Measurements from ENCODE around the gene PSRC1. TPM values are rescaled to one million over a fixed set of nuclear protein-coding genes. Genes with fewer than 3 reads are reported as not detected.

PSRC1 gene
- total RNA-seq, 2 donors from 2014 or later = 4.7 to 16.2 TPM

DNA sequence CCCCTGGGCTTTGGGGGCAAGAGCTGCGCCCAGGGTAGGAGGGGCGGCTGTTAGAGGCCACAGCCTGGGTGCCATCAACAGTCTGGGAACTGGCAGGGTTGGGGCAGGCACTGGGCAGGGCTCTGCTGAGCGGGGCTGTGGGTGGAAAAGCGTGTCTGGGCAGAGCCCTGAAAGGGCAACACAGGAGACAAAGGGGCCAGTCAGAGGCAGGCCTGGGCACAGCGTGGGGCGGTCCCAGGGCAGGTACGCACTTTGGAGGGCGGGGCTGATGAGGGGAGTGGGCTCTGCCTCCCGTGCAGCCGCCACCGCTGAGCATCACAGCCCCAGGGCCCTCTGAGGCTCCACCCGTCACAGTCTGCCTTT, 19.7 kb downstream of the PSRC1 start:
- Mint-ChIP-seq H3K4me3 (no peak overlapping the region), H3K27me3 (no peaks in the 10 kb centered on the region), H3K9me3 (no peaks in the 10 kb centered on the region), H3K4me1 (ENCODE audit: low read depth in 2 of 2) (peaks cover 0 to 5% of the 10 kb centered on the region in 2 donors), H3K27ac (no peak overlapping the region), H3K36me3 (no peaks in the 10 kb centered on the region)
- ATAC-seq (peak in 1 of 2 donors; percentile 15), DNase-seq (ENCODE audit: low spot score) (no peak)

DNA sequence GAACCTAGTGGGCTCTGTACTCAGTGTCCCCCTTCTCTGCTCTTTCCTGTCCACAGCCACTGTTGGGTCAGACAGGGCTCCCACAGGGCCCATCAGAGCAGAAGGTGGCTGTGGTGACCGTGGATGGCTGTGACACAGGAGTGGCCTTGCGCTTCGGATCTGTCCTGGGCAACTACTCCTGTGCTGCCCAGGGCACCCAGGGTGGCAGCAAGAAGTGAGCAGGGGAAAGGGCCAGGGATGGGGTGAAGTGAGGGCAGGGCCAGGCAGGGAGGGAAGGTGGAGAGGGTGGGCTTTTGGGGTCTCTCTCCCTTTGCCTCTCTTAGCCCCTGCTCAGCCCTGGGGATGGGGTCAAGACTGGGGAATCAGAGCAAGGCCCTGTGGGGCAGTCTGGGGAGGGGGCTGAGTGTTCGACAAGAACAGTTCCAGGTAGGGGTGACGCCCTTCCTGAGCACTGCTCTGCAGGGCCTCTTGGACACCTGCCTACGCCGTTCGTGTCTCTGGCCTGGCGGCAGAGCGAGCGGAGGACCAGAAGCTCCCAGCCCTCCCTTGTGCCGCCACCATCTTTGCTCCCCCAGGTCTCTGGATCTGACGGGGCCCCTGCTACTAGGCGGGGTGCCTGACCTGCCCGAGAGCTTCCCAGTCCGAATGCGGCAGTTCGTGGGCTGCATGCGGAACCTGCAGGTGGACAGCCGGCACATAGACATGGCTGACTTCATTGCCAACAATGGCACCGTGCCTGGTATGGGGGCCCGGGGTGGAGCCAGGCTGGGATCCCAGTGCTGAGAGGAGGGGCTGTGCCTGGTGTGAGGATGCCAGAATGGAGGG, 20.5 kb downstream of the PSRC1 start:
- Mint-ChIP-seq H3K4me3 (no peak overlapping the region), H3K9me3 (no peaks in the 10 kb centered on the region), H3K27ac (no peak overlapping the region), H3K36me3 (no peaks in the 10 kb centered on the region), H3K4me1 (ENCODE audit: low read depth in 2 of 2) (peaks cover 0 to 5% of the 10 kb centered on the region in 2 donors), H3K27me3 (no peaks in the 10 kb centered on the region)
- ATAC-seq (no peak), DNase-seq (ENCODE audit: low spot score) (no peak)

DNA sequence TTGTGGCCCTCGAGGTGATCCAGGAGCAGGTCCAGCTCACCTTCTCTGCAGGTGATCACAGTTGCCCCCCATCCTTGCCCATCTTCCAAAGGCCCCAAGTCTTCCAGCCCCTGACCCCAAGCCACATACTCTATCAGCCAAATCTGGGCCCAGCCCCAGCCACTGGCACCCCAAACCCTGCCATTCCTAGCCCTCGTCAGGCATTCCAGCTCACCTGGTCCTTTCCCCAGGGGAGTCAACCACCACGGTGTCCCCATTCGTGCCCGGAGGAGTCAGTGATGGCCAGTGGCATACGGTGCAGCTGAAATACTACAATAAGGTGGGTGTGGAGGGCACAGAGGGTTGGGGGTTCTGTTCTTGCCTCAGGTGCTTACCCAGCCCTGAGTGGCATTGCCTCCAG, 21.4 kb downstream of the PSRC1 start:
- no peak overlapping the region for H3K4me3 Mint-ChIP-seq
- DNase-seq (ENCODE audit: low spot score) (no peak), ATAC-seq (no peak)
- H3K27me3 Mint-ChIP-seq = no peaks in the 10 kb centered on the region
- H3K27ac Mint-ChIP-seq = no peak overlapping the region
- no peaks in the 10 kb centered on the region for H3K36me3 Mint-ChIP-seq
- H3K4me1 Mint-ChIP-seq (ENCODE audit: low read depth in 2 of 2) = peaks cover 0 to 8% of the 10 kb centered on the region in 2 donors
- H3K9me3 Mint-ChIP-seq = no peaks in the 10 kb centered on the region

DNA sequence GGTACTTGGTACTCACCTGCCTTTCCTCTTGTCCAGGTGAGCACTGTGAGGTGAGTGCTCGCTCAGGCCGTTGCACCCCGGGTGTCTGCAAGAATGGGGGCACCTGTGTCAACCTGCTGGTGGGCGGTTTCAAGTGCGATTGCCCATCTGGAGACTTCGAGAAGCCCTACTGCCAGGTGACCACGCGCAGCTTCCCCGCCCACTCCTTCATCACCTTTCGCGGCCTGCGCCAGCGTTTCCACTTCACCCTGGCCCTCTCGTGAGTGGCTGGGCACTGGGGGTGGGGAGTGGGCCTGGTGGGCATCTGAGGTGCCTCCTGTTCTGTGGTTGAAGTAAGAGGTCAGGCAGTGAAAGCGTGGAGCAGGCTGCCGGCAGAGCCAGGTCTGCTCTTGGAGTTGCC, 21.9 kb downstream of the PSRC1 start:
- Mint-ChIP-seq H3K27me3 (no peaks in the 10 kb centered on the region), H3K4me1 (ENCODE audit: low read depth in 2 of 2) (peaks cover 0 to 8% of the 10 kb centered on the region in 2 donors), H3K4me3 (no peak overlapping the region), H3K27ac (no peak overlapping the region), H3K9me3 (no peaks in the 10 kb centered on the region), H3K36me3 (no peaks in the 10 kb centered on the region)
- no peak for ATAC-seq
- DNase-seq (ENCODE audit: low spot score) = no peak

DNA sequence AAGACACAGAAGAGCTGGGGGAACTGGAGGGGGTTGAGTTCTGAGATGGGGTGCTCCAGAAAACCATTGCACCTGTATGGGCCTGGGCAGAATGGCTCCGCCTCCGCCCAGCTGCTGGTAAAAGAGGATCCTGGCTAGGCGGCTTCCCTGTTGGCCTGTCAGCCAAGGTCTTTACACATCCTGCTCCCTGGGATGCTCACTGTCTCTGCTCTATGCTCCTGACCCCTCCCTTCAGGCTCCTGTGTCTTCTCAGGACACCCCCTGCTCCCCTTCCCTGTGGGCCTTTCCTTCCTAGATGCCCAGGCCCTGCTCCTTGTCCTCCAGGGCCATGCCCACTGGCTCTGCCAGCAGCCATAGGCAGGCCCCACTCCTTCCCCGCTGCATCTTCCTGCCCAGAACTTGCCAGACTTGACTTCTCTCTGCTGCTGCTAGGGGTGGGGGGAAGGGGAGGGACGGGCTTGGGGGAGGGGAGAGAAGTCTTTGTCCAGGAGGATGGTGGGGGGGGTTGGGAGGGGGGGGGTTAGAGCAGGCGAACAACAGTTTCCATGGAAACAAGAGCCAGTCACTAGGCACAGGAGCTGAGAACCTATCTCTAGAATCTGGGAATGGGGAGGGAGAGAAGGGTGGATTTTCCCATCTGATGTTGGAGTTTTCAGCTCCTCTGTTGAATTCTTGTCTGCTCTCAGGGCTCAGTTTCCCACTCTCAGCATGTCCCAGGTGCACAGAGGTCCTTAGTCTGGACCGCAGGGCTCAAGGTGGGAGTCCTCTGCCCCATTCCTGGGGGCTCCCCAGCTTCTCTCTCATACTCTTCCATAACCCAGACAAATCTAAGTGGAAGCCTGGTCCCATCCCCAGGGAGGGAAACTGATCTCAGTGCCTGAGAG, 23.0 kb downstream of the PSRC1 start:
- no peaks in the 10 kb centered on the region for H3K27me3 Mint-ChIP-seq
- no peaks in the 10 kb centered on the region for H3K36me3 Mint-ChIP-seq
- DNase-seq (ENCODE audit: low spot score) (no peak), ATAC-seq (no peak)
- H3K4me3 Mint-ChIP-seq = no peak overlapping the region
- no peaks in the 10 kb centered on the region for H3K9me3 Mint-ChIP-seq
- H3K27ac Mint-ChIP-seq = no peak overlapping the region
- H3K4me1 Mint-ChIP-seq (ENCODE audit: low read depth in 2 of 2) = peaks cover 5 to 8% of the 10 kb centered on the region in 2 donors

DNA sequence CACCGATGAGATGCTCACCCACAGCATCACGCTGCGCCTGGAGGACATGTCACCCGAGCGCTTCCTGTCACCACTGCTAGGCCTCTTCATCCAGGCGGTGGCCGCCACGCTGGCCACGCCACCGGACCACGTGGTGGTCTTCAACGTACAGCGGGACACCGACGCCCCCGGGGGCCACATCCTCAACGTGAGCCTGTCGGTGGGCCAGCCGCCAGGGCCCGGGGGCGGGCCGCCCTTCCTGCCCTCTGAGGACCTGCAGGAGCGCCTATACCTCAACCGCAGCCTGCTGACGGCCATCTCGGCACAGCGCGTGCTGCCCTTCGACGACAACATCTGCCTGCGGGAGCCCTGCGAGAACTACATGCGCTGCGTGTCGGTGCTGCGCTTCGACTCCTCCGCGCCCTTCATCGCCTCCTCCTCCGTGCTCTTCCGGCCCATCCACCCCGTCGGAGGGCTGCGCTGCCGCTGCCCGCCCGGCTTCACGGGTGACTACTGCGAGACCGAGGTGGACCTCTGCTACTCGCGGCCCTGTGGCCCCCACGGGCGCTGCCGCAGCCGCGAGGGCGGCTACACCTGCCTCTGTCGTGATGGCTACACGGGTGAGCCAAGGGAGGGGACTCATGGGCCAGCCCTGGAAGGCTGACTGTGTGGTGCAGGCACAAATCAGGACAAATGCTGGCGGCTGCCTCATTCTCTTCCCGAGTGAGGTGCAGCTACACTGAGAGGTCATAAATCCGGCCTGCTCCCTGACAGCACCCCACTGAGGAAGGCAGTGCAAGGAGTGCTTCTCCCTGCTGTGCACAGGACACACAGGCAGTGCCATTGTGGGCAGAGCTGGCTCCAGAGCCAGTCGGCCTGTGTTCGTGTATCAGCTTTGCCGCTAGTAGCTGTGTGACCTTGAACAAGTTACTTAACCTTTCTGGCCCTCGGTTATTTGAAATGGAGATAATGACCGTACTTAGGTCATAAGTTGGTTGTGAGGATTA, 24.2 kb downstream of the PSRC1 start:
- H3K4me3 Mint-ChIP-seq = no peak overlapping the region
- peaks cover 5 to 7% of the 10 kb centered on the region in 2 donors for H3K4me1 Mint-ChIP-seq (ENCODE audit: low read depth in 2 of 2)
- H3K36me3 Mint-ChIP-seq = no peaks in the 10 kb centered on the region

DNA sequence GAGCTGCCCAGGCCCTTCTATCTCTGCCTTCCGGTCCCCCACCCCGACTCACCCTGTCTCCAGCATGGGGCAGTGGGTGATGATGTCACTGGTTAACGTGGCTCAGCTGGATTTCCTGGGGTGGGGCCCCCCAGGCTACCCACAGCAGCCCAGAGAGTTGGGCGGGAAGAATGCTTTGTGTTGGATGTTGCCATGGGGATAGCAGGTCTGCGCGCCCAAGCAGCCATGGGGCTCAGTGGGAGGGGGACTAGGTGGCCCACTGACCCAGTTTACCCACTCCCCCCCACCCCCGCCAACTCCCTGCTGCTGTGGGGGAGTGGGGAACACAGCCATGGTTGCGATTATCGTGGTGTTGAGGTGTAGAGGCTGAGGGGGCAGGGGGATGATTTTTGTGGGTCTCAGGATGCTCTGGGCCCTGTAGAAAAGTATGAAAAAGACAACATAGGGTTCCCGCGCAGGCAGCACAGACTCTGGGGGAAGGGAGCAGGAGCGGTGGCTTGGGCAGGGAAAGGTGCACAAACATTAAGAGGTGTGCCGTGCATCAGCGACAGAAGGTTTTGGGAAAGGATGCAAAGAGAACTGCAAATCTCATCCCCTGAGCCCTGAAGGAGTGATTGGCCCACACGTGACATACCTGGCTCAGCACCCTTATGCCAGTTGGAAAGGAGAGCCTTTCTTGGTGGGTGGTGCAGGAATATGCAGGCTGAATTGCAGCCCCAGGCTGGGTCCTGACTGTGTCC, 25.1 kb downstream of the PSRC1 start:
- Mint-ChIP-seq H3K9me3 (no peaks in the 10 kb centered on the region), H3K4me3 (no peak overlapping the region), H3K36me3 (no peaks in the 10 kb centered on the region), H3K4me1 (ENCODE audit: low read depth in 2 of 2) (peaks cover 5 to 7% of the 10 kb centered on the region in 2 donors), H3K27ac (no peak overlapping the region), H3K27me3 (no peaks in the 10 kb centered on the region)
- no peak for DNase-seq (ENCODE audit: low spot score)
- no peak for ATAC-seq

More for the DNA sequence above, 24.2 kb downstream of the PSRC1 start:
- ATAC-seq (no peak), DNase-seq (ENCODE audit: low spot score) (no peak)
- Mint-ChIP-seq H3K27me3 (no peaks in the 10 kb centered on the region), H3K9me3 (no peaks in the 10 kb centered on the region), H3K27ac (no peak overlapping the region)

DNA sequence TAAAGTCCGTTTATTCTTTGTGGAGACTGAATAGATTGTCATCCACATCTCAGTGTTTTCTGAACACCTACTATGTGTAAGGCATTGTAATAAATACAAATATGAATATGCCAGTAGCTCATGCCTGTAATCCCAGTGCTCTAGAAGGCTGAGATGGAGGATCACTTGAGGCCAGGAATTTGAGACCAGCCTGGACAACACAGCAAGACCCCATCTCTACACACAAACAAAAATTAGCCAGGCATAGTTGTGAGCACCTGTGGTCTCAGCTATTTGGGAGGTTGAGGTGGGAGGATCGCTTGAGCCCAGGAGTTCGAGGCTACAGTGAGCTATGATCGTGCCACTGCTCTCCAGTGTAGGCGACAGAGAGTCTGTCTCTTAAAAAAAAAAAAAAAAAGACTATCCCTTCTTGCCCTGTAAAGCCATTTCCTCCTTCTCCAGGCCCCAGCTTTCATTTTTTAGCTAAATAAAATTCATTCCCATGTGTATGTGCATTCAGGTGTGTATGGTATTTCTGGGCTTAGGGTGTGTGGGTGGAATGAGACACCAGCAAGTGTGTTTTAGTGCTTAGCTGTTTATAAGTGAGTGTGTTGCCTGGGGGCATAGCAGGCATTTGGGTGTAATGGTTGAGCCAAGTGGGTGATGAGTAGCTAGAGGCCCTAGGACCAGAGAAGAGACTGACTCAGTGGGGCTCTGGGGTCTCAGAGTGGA, 25.8 kb downstream of the PSRC1 start:
- no peak overlapping the region for H3K27ac Mint-ChIP-seq
- no peaks in the 10 kb centered on the region for H3K36me3 Mint-ChIP-seq
- H3K4me1 Mint-ChIP-seq (ENCODE audit: low read depth in 2 of 2) = peaks cover 5 to 11% of the 10 kb centered on the region in 2 donors
- no peak for DNase-seq (ENCODE audit: low spot score)
- ATAC-seq = no peak
- no peak overlapping the region for H3K4me3 Mint-ChIP-seq
- no peaks in the 10 kb centered on the region for H3K27me3 Mint-ChIP-seq
- H3K9me3 Mint-ChIP-seq = no peaks in the 10 kb centered on the region

DNA sequence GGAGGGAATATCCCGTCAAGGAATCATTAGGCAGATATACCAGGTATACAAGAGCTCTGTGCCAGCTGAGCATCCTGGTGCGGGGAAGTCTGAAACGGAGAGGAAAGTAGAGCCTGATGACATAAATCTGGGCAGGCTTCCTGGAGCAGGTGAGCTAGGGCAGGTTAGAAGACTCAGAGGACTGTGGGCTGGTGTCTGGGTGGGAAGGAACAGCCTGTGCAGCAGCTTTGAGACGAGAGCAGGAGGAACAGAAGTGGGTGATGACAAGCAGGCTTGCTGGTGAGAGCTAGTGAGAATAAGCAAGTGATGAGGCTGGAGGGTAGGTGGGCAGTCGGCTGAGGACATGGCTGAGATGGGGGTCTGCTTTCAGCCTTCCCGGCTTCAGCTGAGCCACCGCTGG, 26.9 kb downstream of the PSRC1 start:
- ATAC-seq = no peak
- DNase-seq (ENCODE audit: low spot score) = no peak
- Mint-ChIP-seq H3K9me3 (no peaks in the 10 kb centered on the region), H3K36me3 (no peaks in the 10 kb centered on the region), H3K4me1 (ENCODE audit: low read depth in 2 of 2) (peaks cover 5 to 16% of the 10 kb centered on the region in 2 donors), H3K27me3 (no peaks in the 10 kb centered on the region), H3K4me3 (no peak overlapping the region), H3K27ac (no peak overlapping the region)

DNA sequence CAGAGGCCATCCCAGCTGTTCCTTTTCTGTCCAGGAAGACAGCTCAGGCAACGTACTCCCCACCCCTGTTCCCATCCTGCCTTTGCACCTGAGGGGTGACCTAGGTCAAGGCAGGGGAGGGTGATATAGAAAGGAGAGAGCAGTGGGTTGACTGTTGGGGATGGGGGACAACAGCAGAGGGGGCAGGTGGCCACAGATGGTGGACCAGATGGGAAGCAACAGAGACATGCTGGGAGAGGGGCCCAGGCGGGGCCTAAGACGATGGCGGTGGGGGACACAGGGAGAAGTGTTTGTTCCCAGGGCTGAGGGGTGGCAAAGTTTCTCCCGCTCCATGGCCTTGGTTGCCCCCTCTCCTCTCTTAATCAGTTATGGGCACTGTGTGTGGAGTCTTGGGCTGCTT, 27.3 kb downstream of the PSRC1 start:
- ATAC-seq = no peak
- H3K4me1 Mint-ChIP-seq (ENCODE audit: low read depth in 2 of 2) = peaks cover 5 to 17% of the 10 kb centered on the region in 2 donors
- DNase-seq (ENCODE audit: low spot score) = no peak
- no peak overlapping the region for H3K27ac Mint-ChIP-seq
- H3K4me3 Mint-ChIP-seq = no peak overlapping the region
- H3K27me3 Mint-ChIP-seq = no peaks in the 10 kb centered on the region
- H3K36me3 Mint-ChIP-seq = no peaks in the 10 kb centered on the region
- H3K9me3 Mint-ChIP-seq = no peaks in the 10 kb centered on the region

DNA sequence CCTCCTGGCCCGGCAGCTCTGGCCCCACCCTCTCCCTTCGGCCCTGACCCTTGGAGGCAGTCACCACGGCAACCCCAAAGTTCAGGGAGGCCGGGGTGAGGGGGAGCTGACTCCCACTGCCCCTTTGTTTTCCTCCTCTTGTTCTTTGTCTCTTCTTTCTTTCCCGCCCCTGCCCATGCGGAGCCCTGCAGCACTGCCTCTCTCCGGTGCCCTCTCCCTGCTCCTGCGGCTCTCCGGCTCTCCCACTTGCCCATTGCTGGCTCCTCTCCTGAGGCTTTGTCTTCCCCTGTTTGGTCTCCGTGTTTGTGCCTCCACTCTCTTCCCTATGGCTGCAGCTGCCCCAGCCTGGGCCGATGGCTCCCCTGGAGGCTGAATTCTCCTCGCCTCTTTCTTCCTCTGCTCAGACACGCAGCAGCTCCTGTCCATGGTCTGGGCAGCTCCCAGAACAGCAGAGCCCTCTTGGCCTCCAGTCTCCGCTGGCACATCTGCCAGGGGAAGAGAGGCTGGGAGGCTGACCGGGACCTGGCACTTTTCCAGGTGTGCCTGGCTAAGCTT, 27.8 kb downstream of the PSRC1 start:
- no peak overlapping the region for H3K4me3 Mint-ChIP-seq
- peaks cover 5 to 18% of the 10 kb centered on the region in 2 donors for H3K4me1 Mint-ChIP-seq (ENCODE audit: low read depth in 2 of 2)
- H3K9me3 Mint-ChIP-seq = no peaks in the 10 kb centered on the region
- no peaks in the 10 kb centered on the region for H3K27me3 Mint-ChIP-seq
- no peak for DNase-seq (ENCODE audit: low spot score)
- no peaks in the 10 kb centered on the region for H3K36me3 Mint-ChIP-seq
- H3K27ac Mint-ChIP-seq = no peak overlapping the region
- ATAC-seq = no peak

DNA sequence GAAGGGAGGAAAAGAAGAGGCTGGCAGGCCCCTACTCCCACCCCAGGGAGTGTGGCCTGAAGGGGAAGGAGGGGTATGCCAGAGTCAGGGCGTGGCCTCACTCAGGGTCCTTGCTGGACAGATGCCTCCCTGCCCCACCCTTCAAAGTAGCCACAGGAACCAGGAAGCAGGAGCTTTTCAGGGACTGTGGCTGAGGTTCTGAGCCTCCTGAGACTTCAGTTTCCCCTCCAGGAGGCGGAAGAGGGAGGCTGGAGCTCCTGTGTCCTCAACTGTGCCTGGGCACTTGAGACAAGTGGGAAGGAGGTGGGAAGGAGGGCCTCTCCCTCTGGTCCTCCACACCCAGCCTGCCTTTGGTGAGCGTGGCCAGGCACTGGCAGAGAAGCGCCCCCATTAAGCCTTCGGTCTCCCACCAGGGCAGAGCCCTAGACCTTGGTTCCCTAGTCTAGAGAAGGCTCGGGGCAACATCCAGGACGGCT, 28.3 kb downstream of the PSRC1 start:
- peaks cover 5 to 18% of the 10 kb centered on the region in 2 donors for H3K4me1 Mint-ChIP-seq (ENCODE audit: low read depth in 2 of 2)
- H3K36me3 Mint-ChIP-seq = no peaks in the 10 kb centered on the region
- DNase-seq (ENCODE audit: low spot score) = no peak
- no peak for ATAC-seq
- no peak overlapping the region for H3K27ac Mint-ChIP-seq
- no peaks in the 10 kb centered on the region for H3K9me3 Mint-ChIP-seq
- H3K4me3 Mint-ChIP-seq = no peak overlapping the region
- no peaks in the 10 kb centered on the region for H3K27me3 Mint-ChIP-seq
